GM21576 (cell line): ENCODE measurements around the gene CSRNP3.
A peak's percentile ranks its signal among the peaks of the same experiment; 100 is the strongest.
"Not testable (repeated sequence)": the region's sequence is repeated elsewhere in the genome, so short reads cannot be mapped to it uniquely, and the experiment has no call there.

Experiments
- ATAC-seq: cut with Tn5 transposase; IDR thresholded peaks from one replicate; pipeline ENCODE4 v1.9.1; 2021; ENCODE audit warnings: mild to moderate bottlenecking, moderate library complexity; ENCODE audit not compliant: unreplicated experiment

Gene CSRNP3

DNA sequence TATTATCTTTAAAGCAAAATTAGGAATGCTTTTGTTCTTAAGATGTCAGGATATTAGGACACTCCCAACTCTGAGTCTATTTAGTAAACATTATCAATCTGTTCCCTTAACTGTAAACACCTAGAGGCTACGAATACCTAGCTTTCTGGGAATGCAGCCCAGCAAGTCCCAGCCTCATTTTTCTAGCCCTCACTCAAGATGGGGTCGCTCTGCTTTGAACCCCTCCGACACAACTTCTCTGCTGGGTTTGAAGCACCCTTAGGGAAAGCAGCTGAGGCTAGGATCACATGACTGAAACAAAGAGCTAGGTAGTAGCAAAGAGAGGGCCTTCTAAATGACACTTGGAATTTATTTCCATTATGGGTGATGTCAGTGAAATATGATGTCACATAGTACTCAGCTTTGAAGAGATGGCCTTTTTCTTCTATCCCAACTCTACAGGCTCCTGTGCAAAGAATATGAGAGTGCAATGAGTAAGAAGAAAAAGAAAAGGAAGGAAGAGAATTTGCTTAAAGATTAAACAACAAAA lies 114.7 kb downstream of the CSRNP3 start:
- ATAC-seq = no peak

DNA sequence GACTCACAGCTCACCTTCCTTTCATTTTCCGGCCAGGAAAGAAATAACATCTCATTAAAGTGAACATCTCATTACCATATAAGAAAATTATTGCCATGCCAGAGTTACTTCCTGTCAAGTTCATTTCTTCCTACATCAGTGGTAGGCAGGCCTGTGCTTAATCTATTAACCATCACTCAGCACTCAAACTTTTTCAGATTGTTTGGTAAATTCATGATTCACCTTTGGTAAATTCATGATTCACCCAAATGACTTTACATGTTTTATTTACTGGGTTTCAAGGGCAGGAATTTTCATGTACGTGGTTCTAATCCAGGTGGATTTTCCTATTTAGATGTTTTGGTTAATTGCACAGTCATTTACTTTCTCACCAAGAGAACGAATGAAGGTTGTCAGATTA lies 116.5 kb downstream of the CSRNP3 start:
- no peak for ATAC-seq

GRCh38 chr2:165587335-165587938 lies 117.9 kb downstream of the CSRNP3 start:
- peak; percentile 93 for ATAC-seq

GRCh38 chr2:165590999-165591398 lies 121.5 kb downstream of the CSRNP3 start:
- not testable (repeated sequence) for ATAC-seq

GRCh38 chr2:165593081-165593480 lies 123.6 kb downstream of the CSRNP3 start:
- no peak for ATAC-seq

DNA sequence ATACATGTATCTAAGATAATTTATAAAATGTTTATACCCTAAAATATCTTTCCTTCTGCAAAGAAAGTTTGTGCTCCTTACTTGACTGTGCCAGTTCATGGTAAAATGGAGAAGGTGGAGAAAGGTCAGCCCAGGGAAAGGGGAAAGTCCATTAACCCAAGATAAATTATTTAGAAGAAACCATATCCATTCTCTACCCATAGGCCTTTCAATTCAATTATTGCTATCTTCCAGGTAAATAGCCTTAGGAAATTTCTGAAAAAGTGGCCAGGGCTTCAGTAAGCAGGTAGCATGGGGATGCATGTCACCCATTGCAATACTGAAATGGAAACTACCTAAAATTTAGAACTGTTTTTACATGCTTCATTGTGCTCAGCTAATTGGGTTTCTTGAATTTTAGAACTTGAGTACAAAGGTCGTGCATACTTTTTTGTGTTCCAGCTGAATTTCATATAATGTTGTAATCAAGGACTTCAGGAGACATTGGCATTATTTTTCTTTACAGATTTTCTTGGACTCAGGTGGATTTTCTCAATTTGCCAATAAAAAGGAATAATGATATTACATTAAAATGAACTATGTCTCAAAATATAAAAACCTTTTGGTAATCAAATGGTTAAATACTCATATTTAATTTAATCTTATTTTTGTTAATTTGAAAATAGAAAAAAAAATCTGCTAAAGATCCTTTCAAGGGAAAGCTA lies 124.9 kb downstream of the CSRNP3 start:
- peak; percentile 30 for ATAC-seq

- ATAC-seq = peak; percentile 96
These were observed 125.4 kb downstream of the CSRNP3 start for GRCh38 chr2:165594935-165595255.

GRCh38 chr2:165596788-165597187 lies 127.3 kb downstream of the CSRNP3 start:
- ATAC-seq = no peak

GRCh38 chr2:165601065-165601830 lies 131.8 kb downstream of the CSRNP3 start:
- no peak for ATAC-seq

- no peak for ATAC-seq
These were observed 132.5 kb downstream of the CSRNP3 start for GRCh38 chr2:165601928-165602521.

DNA sequence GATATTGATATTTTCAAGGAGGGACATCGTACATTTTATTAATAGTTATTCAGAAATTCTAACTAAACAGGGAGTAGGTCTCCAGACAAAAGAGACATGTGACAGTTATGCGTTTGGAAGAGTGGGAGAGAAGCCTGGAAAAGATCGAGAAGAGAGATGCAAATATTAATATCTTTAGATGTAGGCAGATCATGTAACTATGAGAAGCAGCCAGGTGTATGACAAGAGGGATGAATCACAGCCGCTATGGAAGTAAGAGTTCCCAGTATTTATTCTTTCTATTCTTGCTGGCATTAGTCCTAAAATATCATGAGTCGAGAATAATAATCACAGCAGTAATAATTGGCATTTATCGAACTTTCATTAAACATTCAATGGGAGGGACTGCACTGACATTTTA lies 140.2 kb downstream of the CSRNP3 start:
- ATAC-seq = no peak

- no peak for ATAC-seq
These were observed 141.1 kb downstream of the CSRNP3 start for GRCh38 chr2:165610591-165611029.

DNA sequence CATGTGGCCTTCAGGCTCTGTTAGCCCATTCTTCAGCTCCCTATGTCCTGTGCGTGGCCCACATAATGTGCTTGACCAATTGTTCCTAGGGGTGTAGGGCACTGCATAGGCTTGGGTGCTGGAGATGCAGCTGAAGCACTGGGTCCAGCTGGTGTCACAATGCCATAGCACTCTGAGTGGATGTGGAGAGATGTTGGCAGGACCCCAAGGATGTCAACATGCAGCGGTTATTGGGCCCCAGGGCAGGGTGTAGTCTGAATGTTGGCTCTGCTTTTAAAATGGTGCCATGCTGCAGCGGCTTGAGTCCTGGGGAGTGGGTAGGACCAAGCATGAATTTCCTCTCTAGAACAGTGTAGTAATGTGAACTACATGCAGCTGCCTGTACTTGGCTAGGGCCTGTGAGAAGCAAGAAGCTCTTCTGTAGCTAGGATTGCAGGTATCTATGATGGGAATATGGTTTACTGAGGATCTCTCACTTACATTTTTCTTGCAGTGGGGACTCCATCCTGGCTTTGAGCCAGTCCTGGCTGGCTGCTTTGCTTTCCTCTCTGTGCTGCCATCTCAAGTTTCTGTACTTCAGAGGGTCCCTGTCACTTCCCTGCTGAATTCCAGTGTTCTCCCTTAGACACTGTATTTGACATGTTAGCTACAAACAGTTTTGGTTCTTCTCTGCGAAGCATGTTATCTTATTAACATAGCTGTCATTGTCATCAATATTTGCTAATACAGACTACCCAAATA lies 148.4 kb downstream of the CSRNP3 start:
- ATAC-seq = no peak

DNA sequence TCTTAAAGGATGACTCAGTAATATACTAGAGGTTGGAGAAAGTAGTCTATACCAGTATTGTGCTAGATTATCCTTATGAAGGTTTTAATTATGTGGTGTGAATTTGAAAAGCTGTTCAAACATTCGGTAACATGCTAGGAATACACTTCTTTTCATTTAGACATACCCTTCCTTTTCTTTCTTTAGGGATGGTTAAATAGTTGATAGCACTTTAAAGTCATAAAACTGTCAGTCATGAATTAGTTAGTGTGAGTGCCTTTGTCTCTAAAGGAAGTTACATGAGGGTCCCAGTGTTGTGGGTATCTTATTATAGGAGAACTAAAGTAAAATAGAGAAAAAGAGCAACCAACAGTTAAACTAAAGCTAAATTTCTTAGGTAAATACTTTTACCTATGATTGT lies 149.3 kb downstream of the CSRNP3 start:
- ATAC-seq = no peak

GRCh38 chr2:165621086-165621560 lies 151.6 kb downstream of the CSRNP3 start:
- ATAC-seq = no peak

GRCh38 chr2:165623161-165623560 lies 153.7 kb downstream of the CSRNP3 start:
- ATAC-seq = no peak

- ATAC-seq = no peak
These were observed 154.4 kb downstream of the CSRNP3 start for GRCh38 chr2:165623783-165624469.

DNA sequence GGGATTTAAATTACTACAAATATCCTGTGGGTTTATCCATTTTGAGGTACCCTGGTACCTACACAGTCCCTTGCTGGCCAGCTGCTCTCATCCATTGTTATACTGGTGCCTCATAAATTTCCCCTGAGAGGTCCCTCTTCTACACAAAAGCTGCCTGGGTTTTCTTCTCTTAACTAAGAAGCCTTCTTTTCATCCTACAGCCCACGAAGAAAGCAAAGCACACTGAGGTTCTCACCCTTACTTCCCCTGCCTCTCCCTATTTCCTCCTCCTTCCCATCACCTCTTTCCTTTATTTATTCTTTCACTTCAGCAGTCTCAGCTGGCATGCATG lies 154.9 kb downstream of the CSRNP3 start:
- ATAC-seq = no peak

- ATAC-seq = peak; percentile 48
These were observed 158.0 kb downstream of the CSRNP3 start for GRCh38 chr2:165627470-165627869.

- ATAC-seq = no peak
These were observed 160.3 kb downstream of the CSRNP3 start for GRCh38 chr2:165629776-165630175.
